GM10847 (cell line): ENCODE measurements around the gene MMP17.

Experiments
- POLR2A ChIP-seq: IDR thresholded peaks from 2 replicates; pipeline ENCODE4 v1.6.1; 2011; ENCODE audit not compliant: insufficient read length; ENCODE audit errors: extremely low read depth

Gene MMP17

DNA sequence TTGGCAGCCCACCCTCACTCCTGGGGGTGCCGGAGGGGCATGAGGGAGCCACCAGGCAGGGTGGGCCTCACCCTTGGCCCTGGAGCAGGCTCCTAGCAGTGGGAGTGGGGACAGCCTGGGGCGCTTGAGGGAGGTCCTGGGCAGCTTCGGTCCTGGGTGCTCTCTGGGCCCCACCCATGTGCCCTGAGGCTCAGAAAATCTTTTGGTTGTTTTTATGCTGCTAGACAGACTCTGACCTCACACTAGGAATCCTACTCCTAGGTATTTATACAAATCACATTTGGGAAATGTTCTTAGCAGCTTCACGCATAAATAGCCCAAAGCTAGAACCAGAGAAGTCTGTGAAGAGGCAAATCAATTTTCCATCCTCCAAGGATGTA lies 55.3 kb downstream of the MMP17 start:
- no peak for TF ChIP-seq POLR2A

DNA sequence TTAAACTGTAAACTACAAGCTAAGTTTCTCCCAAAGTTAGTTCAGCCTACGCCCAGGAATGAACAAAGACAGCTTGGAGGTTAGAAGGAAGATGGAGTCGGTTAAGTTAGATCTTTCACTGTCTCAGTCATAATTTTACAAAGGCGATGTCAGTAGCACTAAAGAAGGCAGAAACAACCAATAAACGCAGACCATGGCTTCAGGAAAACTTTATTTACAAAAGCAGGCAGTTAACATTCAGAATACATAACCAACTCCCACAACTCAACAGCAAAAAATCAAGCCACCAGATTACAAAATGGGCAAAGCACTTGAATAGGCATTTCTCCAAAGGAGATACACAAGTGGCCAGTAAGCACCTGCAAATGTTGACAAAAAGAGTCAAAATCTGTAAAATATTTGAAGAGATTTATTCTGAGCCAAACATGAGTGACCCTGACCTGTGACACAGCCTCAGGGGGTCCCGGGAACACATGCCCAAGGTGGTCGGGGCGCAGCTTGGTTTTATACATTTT lies 57.4 kb downstream of the MMP17 start:
- no peak for TF ChIP-seq POLR2A

DNA sequence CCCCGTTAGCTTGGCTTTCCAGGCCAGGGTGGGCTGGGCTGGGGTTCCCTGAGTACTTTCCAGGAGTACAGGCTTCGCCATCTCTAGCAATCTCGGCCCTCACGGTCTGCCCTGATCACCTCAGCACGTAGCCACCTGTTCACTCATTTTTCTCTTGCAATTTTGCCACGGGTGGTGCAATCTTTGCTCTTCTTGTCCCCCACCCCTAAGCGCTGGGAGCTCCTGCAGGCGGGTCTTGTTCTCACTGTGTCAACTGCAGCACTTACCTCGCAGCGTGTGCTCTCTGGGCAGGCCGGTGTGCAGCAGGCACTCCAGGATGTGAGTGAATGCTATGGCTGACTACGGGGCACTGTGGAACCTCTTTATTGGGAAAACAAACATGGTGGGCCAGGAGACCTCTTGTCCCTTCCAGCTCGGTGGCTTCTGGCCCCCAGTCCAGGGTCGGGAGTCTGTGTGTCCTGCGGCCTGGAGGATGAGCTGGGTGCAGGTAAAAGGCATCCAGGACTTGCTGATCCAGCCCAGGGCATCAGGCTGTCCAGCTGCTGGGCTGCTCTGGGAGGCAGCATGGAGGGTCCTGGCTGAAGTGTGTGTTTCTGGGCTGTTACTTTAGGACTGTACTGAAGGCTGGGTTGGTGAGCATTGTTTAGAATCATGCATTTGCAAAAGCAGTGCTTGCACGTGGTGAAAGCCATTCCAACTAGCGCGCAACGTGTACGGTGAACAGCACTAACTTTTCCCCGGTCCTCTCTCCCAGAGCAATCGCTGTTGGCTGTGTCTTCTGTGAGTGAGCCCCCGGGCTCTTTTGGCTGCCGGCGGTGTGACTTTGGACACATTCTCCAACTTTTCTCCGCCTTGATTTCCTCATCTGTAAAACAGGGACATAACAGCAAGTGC lies 64.8 kb downstream of the MMP17 start:
- TF ChIP-seq POLR2A, result no peak

DNA sequence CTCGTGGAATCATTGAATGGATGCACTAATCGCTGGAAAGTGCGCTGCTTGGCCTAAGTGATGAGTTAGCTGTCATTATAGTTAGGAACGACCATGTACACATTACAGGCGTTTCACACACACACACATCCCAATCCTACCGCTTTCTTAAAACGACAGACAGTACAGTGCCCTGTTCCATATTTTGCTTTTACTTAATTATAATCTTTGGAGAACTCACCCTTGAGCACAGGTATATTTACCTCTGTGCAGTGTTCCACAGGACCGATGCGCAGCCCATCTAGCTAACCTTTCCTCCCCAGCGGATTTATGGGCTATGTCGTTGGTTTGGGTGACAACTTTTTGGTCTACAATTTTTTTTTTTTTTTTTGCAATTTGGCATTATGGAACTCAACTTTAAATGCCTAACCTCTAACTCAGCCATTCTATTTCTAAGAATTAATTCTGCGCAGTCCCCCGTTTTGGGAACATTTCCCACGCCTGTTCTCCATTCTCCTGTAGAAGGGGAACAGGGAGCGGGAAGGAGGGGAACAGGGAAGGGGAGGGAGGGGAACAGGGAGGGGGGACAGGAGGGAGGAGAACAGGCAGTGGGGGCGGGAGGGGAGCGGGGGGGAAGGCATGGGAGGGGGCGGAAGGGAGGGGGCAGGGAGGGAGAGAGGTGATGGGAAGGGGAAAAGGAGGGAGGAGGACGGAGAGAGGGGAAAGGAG lies 65.6 kb downstream of the MMP17 start:
- TF ChIP-seq POLR2A, result no peak

DNA sequence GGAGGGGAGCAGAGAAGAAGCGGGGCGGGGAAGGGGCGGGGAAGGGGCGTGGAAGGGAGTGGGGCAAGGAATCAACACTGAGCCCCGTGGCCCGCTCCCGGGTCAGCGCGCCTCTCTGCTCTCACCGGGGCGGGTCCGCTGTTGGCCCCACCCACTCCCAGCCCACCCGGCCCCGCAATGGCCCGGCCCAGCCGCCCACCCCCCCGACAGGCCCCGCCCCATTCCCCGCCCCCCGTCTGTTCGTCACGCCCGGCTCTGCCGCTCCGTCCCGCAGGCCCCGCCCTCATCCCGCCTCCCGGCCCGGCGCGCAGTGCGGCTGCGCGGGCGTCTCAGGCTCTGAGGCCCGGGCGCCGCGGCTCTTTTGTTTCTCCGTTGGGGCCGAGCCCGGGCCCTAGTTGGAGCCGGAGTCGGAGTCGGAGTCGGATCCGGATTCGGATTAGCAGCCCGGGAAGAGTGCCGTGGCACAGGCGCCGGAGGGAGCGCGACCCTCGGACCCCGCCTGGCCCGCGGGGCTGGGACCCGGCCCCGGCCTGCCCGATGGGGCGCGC lies 66.2 kb downstream of the MMP17 start, which contains the start of gene ULK1:
TSS of gene ULK1 (plus strand) at position 310 of the 548 bp plus-strand sequence. CDS start 380 bp downstream, outside the sequence.
- peak; percentile 66 for TF ChIP-seq POLR2A

DNA sequence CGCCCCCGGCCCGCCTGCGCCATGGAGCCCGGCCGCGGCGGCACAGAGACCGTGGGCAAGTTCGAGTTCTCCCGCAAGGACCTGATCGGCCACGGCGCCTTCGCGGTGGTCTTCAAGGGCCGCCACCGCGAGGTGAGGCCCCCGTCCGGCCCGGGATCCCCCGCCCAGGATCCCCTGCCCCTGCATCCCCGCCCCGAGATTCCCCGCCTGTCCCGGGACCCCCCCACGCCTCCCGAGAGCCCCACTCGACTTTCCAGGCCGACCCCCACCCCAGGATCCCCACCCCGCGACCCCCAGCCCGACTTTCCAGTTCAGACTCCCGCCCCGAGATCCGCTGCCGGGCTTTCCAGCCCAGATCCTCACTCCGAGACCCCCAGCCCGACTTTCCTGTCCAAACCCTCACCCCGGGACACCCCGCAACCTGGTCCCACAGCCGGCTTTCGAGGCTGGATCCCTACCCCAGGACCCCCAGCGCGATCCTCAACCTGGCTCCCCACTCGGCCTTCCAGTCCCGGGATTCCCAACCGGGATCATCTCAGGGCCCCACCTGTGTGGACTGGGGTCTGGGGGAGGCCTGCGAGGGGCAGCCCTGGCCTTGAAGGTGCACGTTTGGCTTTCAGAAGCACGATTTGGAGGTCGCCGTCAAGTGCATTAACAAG lies 66.9 kb downstream of the MMP17 start:
- TF ChIP-seq POLR2A, result no peak

DNA sequence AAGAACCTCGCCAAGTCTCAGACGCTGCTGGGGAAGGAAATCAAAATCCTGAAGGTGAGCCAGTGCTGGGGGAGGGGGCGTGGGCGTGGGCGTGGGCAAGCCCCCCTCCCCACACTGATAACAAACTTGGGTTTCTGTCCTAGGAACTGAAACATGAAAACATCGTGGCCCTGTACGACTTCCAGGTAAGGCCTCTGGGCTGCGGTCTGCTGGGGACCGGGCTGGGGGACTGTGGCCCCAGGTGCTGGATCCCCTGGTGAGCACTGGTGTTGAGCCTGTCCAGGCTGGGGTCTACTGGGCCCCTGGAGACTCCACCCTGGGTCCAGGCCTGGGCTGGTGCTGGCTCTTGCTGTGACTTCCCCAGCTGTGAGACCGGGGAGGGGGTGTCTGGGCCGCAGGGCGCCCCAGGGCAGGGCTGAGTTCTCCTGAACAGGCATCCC lies 67.5 kb downstream of the MMP17 start:
- no peak for TF ChIP-seq POLR2A

DNA sequence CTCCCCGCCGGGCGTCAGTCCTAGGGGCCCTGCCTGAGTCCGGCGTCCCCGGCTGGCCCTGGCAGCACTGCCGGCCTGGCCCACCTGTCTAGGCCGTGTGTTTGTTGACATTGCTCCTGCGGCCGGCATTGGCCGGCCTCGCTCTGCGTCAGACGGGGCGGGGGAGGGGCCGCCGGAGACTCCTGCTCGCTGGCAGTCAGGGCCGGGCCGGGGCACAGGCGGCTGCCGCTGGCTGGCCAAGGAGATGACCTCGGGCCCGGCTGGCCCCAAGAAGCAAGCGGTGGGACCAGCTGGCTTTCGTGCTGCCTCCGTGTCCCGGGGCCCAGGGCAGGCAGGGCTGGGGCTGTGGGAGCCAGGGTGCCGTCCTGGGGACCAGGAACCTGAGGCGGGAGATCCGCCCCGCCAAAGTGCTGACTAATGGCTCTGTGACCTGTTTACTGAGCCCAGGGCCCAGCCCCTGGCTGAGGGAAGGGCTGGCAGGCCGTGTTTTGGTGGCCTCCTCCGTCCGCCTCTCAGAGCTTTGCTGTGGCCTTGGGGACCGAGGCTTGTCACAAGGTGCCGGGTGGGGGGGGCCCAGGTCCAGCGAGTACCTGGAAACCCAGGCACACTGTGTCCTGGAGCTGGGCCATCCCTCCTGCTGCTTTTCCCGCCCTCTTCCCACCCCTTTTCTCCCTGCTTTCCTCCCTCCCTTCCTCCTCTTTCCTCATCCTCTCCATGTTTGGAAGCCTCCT lies 68.1 kb downstream of the MMP17 start:
- TF ChIP-seq POLR2A, result no peak

DNA sequence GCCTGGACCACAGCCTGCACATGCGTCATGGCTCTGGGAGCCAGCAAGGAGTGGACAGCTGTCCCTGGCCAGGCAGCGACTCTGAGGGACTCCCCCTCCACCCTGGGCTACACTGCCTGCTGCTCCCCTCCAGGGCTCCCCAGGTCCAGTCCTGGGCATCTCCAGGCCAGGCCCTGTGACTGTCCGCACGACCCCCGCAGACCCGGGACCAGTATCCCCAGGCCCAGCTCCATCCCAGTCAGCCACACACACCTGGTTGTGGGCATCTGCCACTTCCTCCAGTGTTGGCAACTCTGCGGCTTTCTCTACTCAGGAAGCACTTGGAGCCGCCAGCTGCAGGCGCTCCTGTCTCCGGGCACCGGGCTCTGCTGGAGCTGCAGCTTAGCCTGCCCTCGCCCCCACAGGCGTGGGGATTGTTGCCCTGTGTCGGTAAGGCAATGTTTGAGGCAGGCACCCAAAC lies 68.6 kb downstream of the MMP17 start:
- TF ChIP-seq POLR2A, result no peak

DNA sequence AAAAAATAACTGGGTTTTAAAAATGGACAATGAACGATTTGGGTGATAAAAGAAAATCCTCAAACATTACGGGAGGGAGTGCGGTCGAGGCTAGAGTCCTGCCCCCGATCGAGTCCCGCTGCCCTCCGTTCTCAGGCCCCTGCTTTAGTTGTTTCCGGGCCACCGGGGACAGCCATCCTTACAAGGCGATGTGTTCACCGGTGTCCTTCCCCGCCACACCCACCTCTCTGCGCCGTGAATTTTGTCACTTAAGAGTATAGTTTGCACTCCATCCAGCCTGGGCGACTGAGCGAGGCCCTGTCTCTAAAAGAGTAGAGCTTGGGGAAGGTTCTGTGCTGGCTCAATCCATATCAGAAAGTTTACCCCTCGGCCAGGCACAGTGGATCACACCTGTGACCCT lies 69.1 kb downstream of the MMP17 start:
- no peak for TF ChIP-seq POLR2A

DNA sequence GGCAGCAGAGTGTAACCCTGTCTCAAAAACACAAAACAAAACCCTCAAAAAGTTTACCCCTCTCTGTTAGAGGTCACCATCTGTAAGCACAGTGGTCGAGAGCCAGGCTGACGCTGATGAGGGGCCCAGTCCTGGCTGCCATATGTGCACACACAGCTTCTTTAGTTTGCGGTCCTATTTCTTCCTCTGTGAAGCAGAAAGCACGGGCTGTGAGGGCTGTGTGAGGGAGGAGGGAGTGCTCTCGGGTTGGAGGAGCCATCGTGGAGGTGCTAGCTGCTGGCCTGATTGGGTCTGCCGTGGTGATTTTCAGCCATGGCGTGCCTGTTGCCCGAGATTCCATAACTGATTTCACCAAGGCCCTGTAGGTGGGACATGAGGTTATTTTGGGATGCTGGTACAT lies 69.7 kb downstream of the MMP17 start:
- no peak for TF ChIP-seq POLR2A

DNA sequence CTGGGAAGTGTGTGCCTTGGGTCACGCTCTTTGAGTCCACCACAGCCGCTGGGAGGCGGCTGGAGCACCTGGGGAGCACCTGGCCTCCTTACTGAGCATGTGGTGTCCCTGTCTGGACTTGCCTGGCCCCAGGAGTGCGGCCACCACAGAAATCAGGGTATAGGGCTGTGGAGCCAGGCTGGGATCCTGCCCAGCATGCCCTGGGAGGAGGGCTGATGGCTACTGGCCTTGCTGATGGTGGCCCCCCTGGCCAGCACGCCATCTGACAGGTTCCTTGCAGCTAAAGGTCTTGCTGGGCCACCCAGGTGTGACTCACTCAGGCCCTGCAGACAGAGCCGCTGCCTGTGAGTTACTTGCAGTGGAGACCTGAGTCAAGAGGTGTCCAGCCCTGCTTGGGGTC lies 72.2 kb downstream of the MMP17 start:
- no peak for TF ChIP-seq POLR2A
